H1 (cell line): ENCODE results near the gene LIX1L. TPM values are rescaled to one million over a fixed set of nuclear protein-coding genes. Genes with fewer than 3 reads are reported as not detected.
A peak's percentile ranks its signal among the peaks of the same experiment; 100 is the strongest.

ENCODE experiments used
- CTCF ChIA-PET: fragments of 300-600 bp; sonication (Branson Sonifier 250); formaldehyde crosslinking; loops from one replicate; lab custom pipeline; 2021; ENCODE audit not compliant: partially characterized antibody; lab: Charles Lee
- POLR2A ChIA-PET: fragments of 300-600 bp; sonication (Branson Sonifier 250); formaldehyde crosslinking; loops from one replicate; lab custom pipeline; 2021; ENCODE audit warnings: inconsistent platforms; ENCODE audit not compliant: partially characterized antibody; lab: Charles Lee
- DNase-seq, 2 experiments: peaks; one replicate each; pipeline versions ENCODE4 v3.0.0 to v3.0.0-alpha.2; 2010 to 2022; ENCODE audit warnings: low spot score in 2 of 2, low read depth in 1 of 2, mixed read lengths in 1 of 2
- FAIRE-seq: peaks from 2 replicates; lab custom pipeline; 2011; peaks lifted over from hg19 to GRCh38; lab: Jason Lieb, UNC
- H2AFZ ChIP-seq: 2 replicates; pipeline ENCODE4 v1.8.1; 2012; ENCODE audit warnings: low read length, inconsistent platforms
- H2AK5ac ChIP-seq: 2 replicates; pipeline ENCODE4 v1.6.1; 2013; ENCODE audit warnings: low read depth, low read length
- H2BK120ac ChIP-seq: replicated peaks from 2 replicates; pipeline ENCODE3; 2013; ENCODE audit warnings: low read depth, low read length, inconsistent platforms
- H2BK12ac ChIP-seq: 2 replicates; pipeline ENCODE4 v1.6.1; 2013; ENCODE audit warnings: low read depth, low read length
- H2BK15ac ChIP-seq: 2 replicates; pipeline ENCODE4 v1.6.1; 2013; ENCODE audit warnings: low read length
- H2BK20ac ChIP-seq: 2 replicates; pipeline ENCODE4 v1.6.1; 2013; ENCODE audit warnings: low read length
- H2BK5ac ChIP-seq: 2 replicates; pipeline ENCODE4 v1.6.1; 2013; ENCODE audit warnings: low read depth, low read length
- H3K14ac ChIP-seq: 2 replicates; pipeline ENCODE4 v1.6.1; 2013; ENCODE audit warnings: inconsistent platforms; ENCODE audit not compliant: insufficient read length
- H3K18ac ChIP-seq: 2 replicates; pipeline ENCODE4 v1.6.1; 2013; ENCODE audit warnings: low read length; ENCODE audit errors: extremely low read depth
- H3K23ac ChIP-seq: 2 replicates; pipeline ENCODE4 v1.6.1; 2013; ENCODE audit warnings: inconsistent platforms; ENCODE audit not compliant: insufficient read length
- H3K23me2 ChIP-seq: 2 replicates; pipeline ENCODE4 v1.6.1; 2013; ENCODE audit warnings: low read depth, low read length
- H3K27ac ChIP-seq: 2 replicates; pipeline ENCODE4 v1.6.1; 2011; ENCODE audit warnings: low read depth, low read length, inconsistent platforms
- H3K27me3 ChIP-seq, 4 experiments: replicated peaks in 1 of 4; 1 replicate in 1 of 4; 2 replicates in 3 of 4; pipeline versions ENCODE4 v1.6.1 to v1.8.1; 2011 to 2013; ENCODE audit warnings: low read length in 3 of 4, mild to moderate bottlenecking in 3 of 4, inconsistent platforms in 2 of 4, mixed read lengths in 2 of 4, moderate library complexity in 1 of 4; ENCODE audit not compliant: control insufficient read depth in 3 of 4, insufficient read depth in 3 of 4; ENCODE audit errors: extremely low read depth in 1 of 4
- H3K36me3 ChIP-seq, 4 experiments: 2 replicates each; pipeline versions ENCODE4 v1.6.1 to v1.8.1; 2011 to 2013; ENCODE audit warnings: mild to moderate bottlenecking in 4 of 4, low read length in 3 of 4, moderate library complexity in 2 of 4, control low read depth in 1 of 4, inconsistent platforms in 1 of 4; ENCODE audit not compliant: insufficient read depth in 4 of 4, control insufficient read depth in 2 of 4
- H3K4ac ChIP-seq: replicated peaks from 2 replicates; pipeline ENCODE3; 2013; ENCODE audit warnings: low read length, low read depth, mixed read lengths, inconsistent platforms; ENCODE audit not compliant: insufficient read length
- H3K4me1 ChIP-seq, 4 experiments: replicated peaks in 1 of 4; 1 replicate in 1 of 4; 2 replicates in 3 of 4; pipeline versions ENCODE4 v1.6.1 to v1.8.1; 2011 to 2013; ENCODE audit warnings: low read length in 3 of 4, inconsistent platforms in 2 of 4, mixed read lengths in 1 of 4; ENCODE audit not compliant: insufficient read depth in 4 of 4, control insufficient read depth in 3 of 4
- H3K4me2 ChIP-seq, 2 experiments: 2 replicates each; pipeline versions ENCODE4 v1.6.1 to v1.8.1; 2011 to 2013; ENCODE audit warnings: low read depth in 2 of 2, low read length in 2 of 2, control low read depth in 1 of 2, inconsistent platforms in 1 of 2, mild to moderate bottlenecking in 1 of 2; ENCODE audit not compliant: insufficient read depth in 1 of 2
- H3K4me3 ChIP-seq, 4 experiments: fragments of 200-600, 300-600 bp in 1 of 4; sonication (generic), shearing (Covaris generic), sonication (Bioruptor Twin) in 1 of 4; 2 replicates each; pipeline versions ENCODE4 v1.5.1 to v1.8.1; 2011 to 2016; ENCODE audit warnings: low read length in 4 of 4, low read depth in 3 of 4, control low read depth in 2 of 4, inconsistent platforms in 2 of 4, mild to moderate bottlenecking in 2 of 4, mixed read lengths in 1 of 4, moderate library complexity in 1 of 4; ENCODE audit not compliant: insufficient read depth in 2 of 4; ENCODE audit errors: extremely low read depth in 1 of 4
- H3K56ac ChIP-seq: replicated peaks from 2 replicates; pipeline ENCODE3; 2013; ENCODE audit warnings: low read depth, mild to moderate bottlenecking, mixed read lengths, low read length, inconsistent platforms; ENCODE audit not compliant: insufficient read length
- H3K79me1 ChIP-seq: 2 replicates; pipeline ENCODE4 v1.6.1; 2013; ENCODE audit warnings: low read depth, low read length, control low read depth
- H3K79me2 ChIP-seq, 2 experiments: 2 replicates each; pipeline versions ENCODE4 v1.6.1 to v1.8.1; 2012 to 2013; ENCODE audit warnings: low read length in 2 of 2, mild to moderate bottlenecking in 2 of 2, inconsistent platforms in 1 of 2; ENCODE audit not compliant: insufficient read depth in 2 of 2, control insufficient read depth in 1 of 2
- H3K9ac ChIP-seq, 4 experiments: replicated peaks in 1 of 4; 1 replicate in 1 of 4; 2 replicates in 3 of 4; pipeline versions ENCODE4 v1.6.1 to v1.8.1; 2011 to 2013; ENCODE audit warnings: low read depth in 3 of 4, low read length in 3 of 4, control low read depth in 2 of 4, mild to moderate bottlenecking in 2 of 4, moderate library complexity in 2 of 4, inconsistent platforms in 1 of 4; ENCODE audit errors: extremely low read depth in 1 of 4
- H3K9me3 ChIP-seq, 2 experiments: 2 replicates each; pipeline versions ENCODE4 v1.6.1 to v1.8.1; 2012 to 2013; ENCODE audit warnings: mild to moderate bottlenecking in 2 of 2, moderate library complexity in 2 of 2, control low read depth in 1 of 2, inconsistent platforms in 1 of 2, low read depth in 1 of 2, low read length in 1 of 2, mixed read lengths in 1 of 2; ENCODE audit not compliant: insufficient read depth in 2 of 2
- H4K20me1 ChIP-seq, 2 experiments: replicated peaks in 1 of 2; 2 replicates each; pipeline versions ENCODE3 to v1.8.1; 2011 to 2013; ENCODE audit warnings: inconsistent platforms in 2 of 2, low read length in 2 of 2, mild to moderate bottlenecking in 1 of 2; ENCODE audit not compliant: insufficient read depth in 2 of 2, control insufficient read depth in 1 of 2
- H4K5ac ChIP-seq: 2 replicates; pipeline ENCODE4 v1.6.1; 2013; ENCODE audit warnings: low read length, low read depth, mixed read lengths, inconsistent platforms; ENCODE audit not compliant: insufficient read length
- H4K8ac ChIP-seq: 2 replicates; pipeline ENCODE4 v1.8.0; 2013; ENCODE audit warnings: mild to moderate bottlenecking, moderate library complexity, low read length, inconsistent platforms; ENCODE audit not compliant: insufficient read depth; ENCODE audit errors: extremely low read depth
- H4K91ac ChIP-seq: replicated peaks from 2 replicates; pipeline ENCODE3; 2013; ENCODE audit warnings: low read length, mixed read lengths, inconsistent platforms; ENCODE audit not compliant: insufficient read length
- ASH2L ChIP-seq: fragments of 200-600, 300-600 bp; sonication (generic); IDR thresholded peaks from one replicate; pipeline ENCODE4 v1.7.1; 2017; ENCODE audit warnings: low read length
- CREB1 ChIP-seq: IDR thresholded peaks from 2 replicates; pipeline ENCODE4 v1.6.1; 2012; ENCODE audit warnings: inconsistent platforms
- HDAC6 ChIP-seq: IDR thresholded peaks from one replicate; pipeline ENCODE4 v1.7.1; 2012; ENCODE audit warnings: low read depth, mild to moderate bottlenecking, inconsistent platforms, low read length, moderate library complexity
- MAFK ChIP-seq: IDR thresholded peaks from 2 replicates; pipeline ENCODE4 v1.6.1; 2012; ENCODE audit warnings: low read depth, mild to moderate bottlenecking, improper control_type of control experiment, low read length
- POLR2A ChIP-seq, 2 experiments: IDR thresholded peaks; 1 replicate in 1 of 2; 2 replicates in 1 of 2; pipeline ENCODE4 v1.6.1; 2011; ENCODE audit warnings: low read depth in 2 of 2, low read length in 2 of 2, mild to moderate bottlenecking in 2 of 2; ENCODE audit errors: control extremely low read depth in 1 of 2
- POLR2AphosphoS5 ChIP-seq: IDR thresholded peaks from 2 replicates; pipeline ENCODE4 v1.6.1; 2011; ENCODE audit warnings: low read depth, low read length
- RNF2 ChIP-seq: fragments of 200-900, 300-1000 bp; sonication (generic); IDR thresholded peaks from 2 replicates; pipeline ENCODE4 v1.7.1; 2016; ENCODE audit warnings: borderline replicate concordance, low read depth, mild to moderate bottlenecking, antibody characterized with exemption, low read length; ENCODE audit not compliant: poor library complexity, severe bottlenecking; ENCODE audit errors: missing control alignments
- RXRA ChIP-seq: IDR thresholded peaks from 2 replicates; pipeline ENCODE4 v1.6.1; 2011; ENCODE audit warnings: low read depth, mild to moderate bottlenecking, low read length, moderate library complexity; ENCODE audit not compliant: insufficient read depth
- SIN3A ChIP-seq, 2 experiments: IDR thresholded peaks in 1 of 2; conservative IDR thresholded peaks in 1 of 2; 2 replicates each; pipeline ENCODE4 v1.6.1; 2011 to 2012; ENCODE audit warnings: low read length in 2 of 2, improper control_type of control experiment in 1 of 2, low read depth in 1 of 2, mild to moderate bottlenecking in 1 of 2
- SIRT6 ChIP-seq: IDR thresholded peaks from one replicate; pipeline ENCODE4 v1.7.1; 2012; ENCODE audit warnings: low read length, inconsistent platforms
- SP4 ChIP-seq: IDR thresholded peaks from 2 replicates; pipeline ENCODE4 v1.6.1; 2012; ENCODE audit warnings: low read length, inconsistent platforms
- TCF12 ChIP-seq: IDR thresholded peaks from 2 replicates; pipeline ENCODE4 v1.6.1; 2011; ENCODE audit warnings: low read depth, mild to moderate bottlenecking, low read length
- WGBS, 2 experiments: shearing (Covaris generic) in 1 of 2; methylation state at CpG; one replicate each; pipeline versions ENCODE4 v1.1.6 to v1.1.7; 2013 to 2015; ENCODE audit warnings: low lambda C conversion rate in 2 of 2, mixed read lengths in 2 of 2, inconsistent platforms in 1 of 2, low coverage in 1 of 2, missing lambda C conversion rate in 1 of 2; ENCODE audit not compliant: insufficient replicate concordance in 2 of 2, insufficient coverage in 1 of 2, insufficient read length in 1 of 2; ENCODE audit errors: extremely low coverage in 1 of 2, missing lambda C conversion rate in 1 of 2; 5-methylcytosine and 5-hydroxymethylcytosine counted together
- polyA plus RNA-seq, 7 experiments: library from polyadenylated mRNA; depleted of rRNA in 3 of 7; stranded (reverse) in 5 of 7; unstranded in 2 of 7; fragments of >200 nt in 5 of 7; fragments of 200-250 nt in 2 of 7; gene quantifications; 1 replicate in 5 of 7; 2 replicates in 1 of 7; 4 replicates in 1 of 7; pipeline versions ENCODE4 v1.2.1 to v1.2.3, GENCODE V29; 2011 to 2013; ENCODE audit warnings: missing spikeins in 2 of 7, mixed read lengths in 2 of 7
- total RNA-seq: library from RNA; stranded (reverse); fragmentation: NEBNext Ultra II Directional; extraction: Animal tissue kit (Norgen Biotek cat#: 25700); gene quantifications from 2 replicates; pipeline ENCODE4 v1.2.1, GENCODE V29; 2021

Gene LIX1L
- total and polyA plus RNA-seq, 2 of the 8 experiments (the other 6 are each of a cell fraction or from before 2014, with no cell fraction given) = 2.9 to 3.7 TPM

DNA sequence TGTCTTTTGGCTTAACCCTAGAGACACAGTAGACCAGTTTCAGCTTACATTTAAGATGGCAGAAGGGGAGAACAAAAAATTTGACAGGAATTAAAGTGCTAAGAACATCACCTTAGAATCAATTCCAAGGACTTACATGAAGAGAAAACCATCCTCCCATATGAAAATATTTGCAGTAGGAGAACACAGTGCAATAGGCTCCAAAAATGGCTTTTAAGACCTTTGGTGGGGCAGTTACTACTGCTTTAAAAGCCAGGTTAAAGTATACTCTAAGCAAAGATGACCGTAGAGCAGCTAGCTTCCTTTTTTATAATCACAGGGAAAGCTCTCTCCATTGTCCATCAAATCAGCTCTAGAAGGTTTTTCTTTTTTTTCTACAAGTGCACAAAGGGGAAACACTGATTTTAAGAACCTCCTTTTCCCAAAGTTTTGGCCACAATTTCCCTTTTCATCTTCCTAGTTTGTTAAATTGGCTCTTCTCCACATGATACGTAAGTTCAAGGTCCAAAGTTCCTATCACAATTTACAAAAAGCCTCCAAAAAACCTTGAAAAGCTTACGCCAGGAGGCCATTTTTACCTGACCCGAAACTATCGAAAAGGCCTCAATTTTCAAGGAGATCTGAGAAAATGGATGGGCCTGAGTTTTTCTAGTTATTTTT lies 35.3 kb upstream of the LIX1L start:
- H4K5ac ChIP-seq = no peak overlapping the region
- H2BK20ac ChIP-seq = no peak overlapping the region
- no peak overlapping the region; the same call in 1 of the 2 replicates for H4K8ac ChIP-seq
- peaks cover 4 to 27% of the 10 kb centered on the region in 2 experiments; a peak in 3 of 4 replicates for H3K79me2 ChIP-seq
- no peak overlapping the region for H2AFZ ChIP-seq
- POLR2A ChIA-PET = interaction anchor here (0.8 to 13.4 kb wide), 10 partner anchors 10 to 136 kb away, joined by 3 to 218 read pairs (median 6); partner anchors contain the start of genes HJV and RBM8A
- no peak for DNase-seq
- FAIRE-seq = no peak
- H3K18ac ChIP-seq = no peak overlapping the region
- no peak overlapping the region for H3K27ac ChIP-seq
- H3K36me3 ChIP-seq = peaks cover 17 to 35% (median 25%) of the 10 kb centered on the region in 4 experiments
- peak overlapping the region in 1 of 2 experiments; percentile 96; a peak in 2 of 4 replicates for H3K4me2 ChIP-seq
- peaks cover 9% of the 10 kb centered on the region for H3K23me2 ChIP-seq
- no peak overlapping the region for H3K56ac ChIP-seq
- H3K79me1 ChIP-seq = peaks cover 6% of the 10 kb centered on the region; the same call in 1 of the 2 replicates
- no peak overlapping the region for H4K91ac ChIP-seq
- no peak overlapping the region for H2AK5ac ChIP-seq
- WGBS, 2 experiments = 92% methylated on average over 5 of the region's 5 CpGs; no CpG with 5 or more reads in 1 of the 2 experiments
- H2BK15ac ChIP-seq = no peak overlapping the region
- no peak overlapping the region for H2BK5ac ChIP-seq
- TF ChIP-seq MAFK (no peak), POLR2A (IDR thresholded peaks at IDR 0.05; ENCODE audit: control extremely low read depth in 1 of 2, low read depth in 2 of 2, low read length in 2 of 2) (no peak), ASH2L (no peak), RXRA (no peak), POLR2AphosphoS5 (no peak), SIRT6 (no peak), CREB1 (no peak), SIN3A (conservative IDR thresholded peaks at IDR 0.05 in 1 of 2, IDR thresholded peaks at IDR 0.05 in 1 of 2; ENCODE audit: low read depth in 1 of 2, low read length in 2 of 2) (no peak), TCF12 (no peak), HDAC6 (no peak), SP4 (no peak), RNF2 (no peak)
- no peaks in the 10 kb centered on the region for H3K9me3 ChIP-seq
- H3K14ac ChIP-seq = no peak overlapping the region
- no peak overlapping the region for H2BK12ac ChIP-seq
- peaks cover 2 to 8% (median 5%) of the 10 kb centered on the region in 4 experiments; a peak in 4 of 7 replicates for H3K4me1 ChIP-seq
- no peak overlapping the region for H3K4ac ChIP-seq
- no peak overlapping the region for H3K9ac ChIP-seq
- H3K27me3 ChIP-seq = no peaks in the 10 kb centered on the region
- no peak overlapping the region for H3K23ac ChIP-seq
- no peak overlapping the region for H2BK120ac ChIP-seq
- H3K4me3 ChIP-seq = peak overlapping the region in 2 of 4 experiments; percentile 90 to 96; a peak in 3 of 8 replicates
- CTCF ChIA-PET = interaction anchor here (0.9 to 12.6 kb wide), 5 partner anchors 11 to 16 kb away, joined by 3 to 93 read pairs (median 3); no protein-coding TSS in a partner anchor
- peaks cover 0 to 2% of the 10 kb centered on the region in 2 experiments for H4K20me1 ChIP-seq
